GM23338 (cell line): ENCODE data around the gene IGF2R. TPM values are rescaled to one million over a fixed set of nuclear protein-coding genes. Genes with fewer than 3 reads are reported as not detected.

Experiments used
- ATAC-seq: fragments of 200-7000 bp; cut with Tn5 transposase; 3 replicates; pipeline ENCODE4 v1.9.1; 2020
- DNase-seq: peaks from one replicate; pipeline ENCODE4 v3.0.0-alpha.2; 2015; ENCODE audit warnings: low spot score
- H2AFZ ChIP-seq: fragments of 200-600 bp; sonication (generic); 2 replicates; pipeline ENCODE4 v1.8.0; 2016; ENCODE audit warnings: antibody characterized with exemption, mild to moderate bottlenecking, moderate library complexity
- H3F3A ChIP-seq: fragments of 200-600 bp; sonication (generic); replicated peaks from 2 replicates; pipeline ENCODE4 v1.8.0; 2017; ENCODE audit warnings: antibody characterized with exemption, mixed run types, low read depth
- H3K27ac ChIP-seq: fragments of 200-600 bp; sonication (generic); 2 replicates; pipeline ENCODE4 v1.6.1; 2016; ENCODE audit warnings: low read depth
- H3K27me3 ChIP-seq: fragments of 200-600 bp; sonication (generic); 2 replicates; pipeline ENCODE4 v1.8.0; 2016; ENCODE audit warnings: mild to moderate bottlenecking, mixed run types, moderate library complexity; ENCODE audit not compliant: insufficient read depth
- H3K36me3 ChIP-seq: fragments of 200-600 bp; sonication (generic); 2 replicates; pipeline ENCODE4 v1.8.0; 2016; ENCODE audit warnings: mild to moderate bottlenecking; ENCODE audit not compliant: insufficient read depth
- H3K4me1 ChIP-seq: fragments of 200-600 bp; sonication (generic); 2 replicates; pipeline ENCODE4 v1.8.0; 2016; ENCODE audit warnings: mild to moderate bottlenecking, moderate library complexity; ENCODE audit not compliant: insufficient read depth
- H3K4me2 ChIP-seq: fragments of 200-600 bp; sonication (generic); 2 replicates; pipeline ENCODE4 v1.7.1; 2017; ENCODE audit warnings: mixed run types
- H3K4me3 ChIP-seq: fragments of 200-600 bp; sonication (generic); 2 replicates; pipeline ENCODE4 v1.6.1; 2016; ENCODE audit warnings: mixed run types
- H3K79me2 ChIP-seq: fragments of 200-600 bp; sonication (generic); replicated peaks from 2 replicates; pipeline ENCODE4 v1.8.0; 2017; ENCODE audit warnings: mild to moderate bottlenecking; ENCODE audit not compliant: insufficient read depth
- H3K9me2 ChIP-seq: fragments of 200-600 bp; sonication (generic); 2 replicates; pipeline ENCODE4 v1.8.0; 2017; ENCODE audit not compliant: insufficient read depth
- H4K20me1 ChIP-seq: fragments of 200-600 bp; sonication (generic); replicated peaks from 2 replicates; pipeline ENCODE4 v1.8.0; 2017; ENCODE audit warnings: mild to moderate bottlenecking; ENCODE audit not compliant: insufficient read depth
- H3K27ac Mint-ChIP-seq: 2 replicates; pipeline ENCODE4 v1.8.0; 2020; ENCODE audit warnings: inconsistent platforms, mild to moderate bottlenecking, moderate library complexity, mixed read lengths
- H3K27me3 Mint-ChIP-seq: 3 replicates; pipeline ENCODE4 v1.8.0; 2022; ENCODE audit warnings: low read depth, mild to moderate bottlenecking, moderate library complexity, mixed read lengths, inconsistent platforms; ENCODE audit not compliant: insufficient read depth, poor library complexity
- H3K36me3 Mint-ChIP-seq: 3 replicates; pipeline ENCODE4 v1.8.0; 2021; ENCODE audit warnings: low read depth, mild to moderate bottlenecking, inconsistent platforms, moderate library complexity, mixed read lengths
- H3K4me1 Mint-ChIP-seq: 3 replicates; pipeline ENCODE4 v1.8.0; 2020; ENCODE audit warnings: mild to moderate bottlenecking, inconsistent platforms, mixed read lengths
- H3K4me3 Mint-ChIP-seq: 3 replicates; pipeline ENCODE4 v1.8.0; 2021; ENCODE audit warnings: moderate library complexity, mild to moderate bottlenecking, inconsistent platforms, mixed read lengths
- H3K9me3 Mint-ChIP-seq: 3 replicates; pipeline ENCODE4 v1.8.0; 2020; ENCODE audit warnings: moderate library complexity, mild to moderate bottlenecking, inconsistent platforms, mixed read lengths
- CTCF ChIP-seq, 2 experiments: fragments of 200-600 bp in 1 of 2; sonication (generic) in 1 of 2; conservative IDR thresholded peaks; 2 replicates each; pipeline versions ENCODE4 v1.5.1 to v1.6.1; 2016 to 2017; ENCODE audit warnings: antibody characterized with exemption in 2 of 2, low read depth in 2 of 2, mild to moderate bottlenecking in 2 of 2, moderate library complexity in 1 of 2
- REST ChIP-seq: IDR thresholded peaks from one replicate; pipeline ENCODE4 v1.6.1; 2018; ENCODE audit warnings: antibody characterized with exemption; ENCODE audit not compliant: unreplicated experiment
- STAT1 ChIP-seq: IDR thresholded peaks from one replicate; pipeline ENCODE4 v1.6.1; 2016; ENCODE audit warnings: antibody characterized with exemption; ENCODE audit not compliant: unreplicated experiment
- ZNF331 ChIP-seq: fragments of 250-450 bp; sonication (Bioruptor Pico); IDR thresholded peaks from 2 replicates; pipeline ENCODE4 v1.5.0; 2020; ENCODE audit warnings: low read depth, mild to moderate bottlenecking, moderate library complexity
- polyA plus RNA-seq: library from polyadenylated mRNA; unstranded; fragments of >200 nt; fragmentation: Nextera tagmentation; extraction: Ambion mirVana; gene quantifications from 2 replicates; pipeline ENCODE4 v1.2.1, GENCODE V29; 2016
- total RNA-seq: library from RNA; depleted of rRNA; stranded (reverse); fragments of >200 nt; shearing (Covaris generic); gene quantifications from 2 replicates; pipeline ENCODE4 v1.2.3, GENCODE V29; 2014

IGF2R gene
- total and polyA plus RNA-seq, 2 experiments from 2014 or later = 12.5 to 76.4 TPM

GRCh38 chr6:159964046-159964445 lies 4.8 kb upstream of the IGF2R start:
- Histone ChIP-seq H3K27me3 (peaks cover 26% of the 10 kb centered on the region; the same call in 1 of the 2 replicates), H4K20me1 (no peaks in the 10 kb centered on the region), H3K36me3 (no peaks in the 10 kb centered on the region), H3F3A (no peaks in the 10 kb centered on the region), H3K4me3 (no peak overlapping the region), H3K79me2 (no peaks in the 10 kb centered on the region), H2AFZ (no peak overlapping the region), H3K9me2 (no peaks in the 10 kb centered on the region), H3K4me2 (no peak overlapping the region), H3K27ac (no peak overlapping the region), H3K4me1 (no peaks in the 10 kb centered on the region)
- ATAC-seq (no peak), DNase-seq (no peak)
- H3K36me3 Mint-ChIP-seq = no peaks in the 10 kb centered on the region
- peaks cover 8% of the 10 kb centered on the region for H3K27me3 Mint-ChIP-seq
- no peak overlapping the region for H3K4me3 Mint-ChIP-seq
- H3K9me3 Mint-ChIP-seq = no peaks in the 10 kb centered on the region; the same call in 2 of the 3 replicates
- no peak overlapping the region for H3K27ac Mint-ChIP-seq
- 0 out of 3 replicates have a peak, but pooled peaks cover 8% of the 10 kb centered on the region for H3K4me1 Mint-ChIP-seq
- TF ChIP-seq STAT1 = no peak
- no peak for TF ChIP-seq ZNF331 (CRISPR knock-in tag)
- no peak for TF ChIP-seq REST

- Histone ChIP-seq H3K36me3 (no peaks in the 10 kb centered on the region), H2AFZ (no peak overlapping the region), H3K27ac (no peak overlapping the region), H3K4me2 (no peak overlapping the region), H3K4me3 (no peak overlapping the region), H3K79me2 (peaks cover 18% of the 10 kb centered on the region), H4K20me1 (peaks cover 12% of the 10 kb centered on the region; the same call in 1 of the 2 replicates), H3K27me3 (peaks cover 26% of the 10 kb centered on the region; the same call in 1 of the 2 replicates), H3K9me2 (no peaks in the 10 kb centered on the region), H3F3A (no peaks in the 10 kb centered on the region), H3K4me1 (peaks cover 11% of the 10 kb centered on the region)
- Mint-ChIP-seq H3K27ac (no peak overlapping the region), H3K9me3 (no peaks in the 10 kb centered on the region), H3K4me1 (peaks cover 15% of the 10 kb centered on the region), H3K36me3 (peaks cover 3% of the 10 kb centered on the region; the same call in 2 of the 3 replicates), H3K4me3 (no peak overlapping the region), H3K27me3 (peaks cover 7% of the 10 kb centered on the region)
- TF ChIP-seq CTCF (conservative IDR thresholded peaks at IDR 0.05; ENCODE audit: low read depth in 2 of 2) (no peak), REST (no peak)
- DNase-seq (no peak), ATAC-seq (no peak)
Observed at GRCh38 chr6:159966339-159966738, 2.5 kb upstream of the IGF2R start.
